Measurements from ENCODE around the gene ARFGAP3. TPM values are rescaled to one million over a fixed set of nuclear protein-coding genes. Genes with fewer than 3 reads are reported as not detected.
"Not testable (repeated sequence)": the region's sequence is repeated elsewhere in the genome, so short reads cannot be mapped to it uniquely, and the experiment has no call there.

The ARFGAP3 gene
- total RNA-seq, 1 donor from 2014 or later = 45.2 TPM

DNA sequence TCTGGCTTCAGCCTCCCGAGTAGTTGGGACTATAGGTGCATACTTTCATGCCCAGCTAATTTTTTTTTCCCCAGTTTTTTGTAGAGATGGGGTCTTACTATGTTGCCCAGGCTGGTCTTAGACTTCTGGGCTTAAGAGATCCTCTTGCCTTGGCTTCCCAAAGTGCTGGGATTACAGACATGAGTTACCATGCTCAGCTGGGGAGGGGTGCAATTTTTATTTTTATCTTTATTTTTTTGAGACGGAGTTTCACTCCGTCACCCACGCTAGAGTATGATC is 86.7 kb downstream of the ARFGAP3 start:
- no peak for DNase-seq (ENCODE audit: low spot score)
- Mint-ChIP-seq H3K27ac (no peak overlapping the region), H3K9me3 (no peaks in the 10 kb centered on the region), H3K27me3 (ENCODE audit: low read depth) (no peaks in the 10 kb centered on the region), H3K36me3 (ENCODE audit: low read depth) (no peaks in the 10 kb centered on the region), H3K4me3 (ENCODE audit: low read depth) (no peak overlapping the region), H3K4me1 (ENCODE audit: low read depth) (no peaks in the 10 kb centered on the region)
- intact Hi-C loops (cut with micrococcal nuclease) = no loop called here

DNA sequence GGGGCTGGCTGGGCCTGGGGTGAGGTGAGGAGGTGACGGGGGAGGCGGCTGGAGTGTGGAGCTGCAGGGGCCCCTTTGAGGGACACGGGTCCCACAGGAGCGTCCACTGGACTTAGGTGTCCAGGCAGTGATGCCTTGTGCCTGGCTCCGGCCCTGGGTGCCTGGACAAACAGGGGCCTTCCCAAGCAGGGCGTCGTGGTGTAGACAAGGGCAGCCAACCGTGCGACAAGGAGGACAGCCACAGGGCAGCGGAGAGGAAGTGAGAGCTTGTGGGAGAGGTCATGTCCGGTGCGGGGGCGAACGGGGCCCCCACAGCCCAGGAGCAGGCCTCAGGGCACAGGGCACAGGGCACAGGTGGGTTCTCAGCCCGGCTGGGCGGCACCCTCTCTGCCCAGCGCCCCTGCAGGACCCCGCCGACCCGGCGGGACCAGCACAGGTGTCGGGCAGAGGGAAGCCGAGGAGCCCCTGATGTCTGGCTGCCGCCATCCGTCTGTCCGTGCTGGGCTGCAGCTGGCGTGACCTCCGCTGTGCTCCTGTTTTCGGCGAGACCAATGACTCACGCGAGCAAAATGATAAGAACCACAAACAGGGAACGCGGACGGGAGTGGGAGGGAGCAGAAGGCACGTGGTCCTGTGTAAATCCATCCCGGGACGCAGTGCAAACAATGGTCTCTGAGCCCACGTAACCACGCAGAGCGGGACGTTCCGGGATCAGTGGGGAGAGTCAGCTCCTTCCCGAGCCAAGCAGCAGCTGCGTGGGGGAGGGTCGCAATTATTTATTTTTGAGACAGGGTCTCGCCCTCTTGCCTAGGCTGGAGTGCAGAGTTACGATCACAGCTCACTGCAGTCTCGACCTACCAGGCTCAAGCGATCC is 87.3 kb downstream of the ARFGAP3 start:
- Mint-ChIP-seq H3K27ac (no peak overlapping the region), H3K9me3 (no peaks in the 10 kb centered on the region), H3K36me3 (ENCODE audit: low read depth) (no peaks in the 10 kb centered on the region), H3K27me3 (ENCODE audit: low read depth) (no peaks in the 10 kb centered on the region), H3K4me1 (ENCODE audit: low read depth) (no peaks in the 10 kb centered on the region), H3K4me3 (ENCODE audit: low read depth) (no peak overlapping the region)
- intact Hi-C loops (cut with micrococcal nuclease) = no loop called here
- no peak for DNase-seq (ENCODE audit: low spot score)

DNA sequence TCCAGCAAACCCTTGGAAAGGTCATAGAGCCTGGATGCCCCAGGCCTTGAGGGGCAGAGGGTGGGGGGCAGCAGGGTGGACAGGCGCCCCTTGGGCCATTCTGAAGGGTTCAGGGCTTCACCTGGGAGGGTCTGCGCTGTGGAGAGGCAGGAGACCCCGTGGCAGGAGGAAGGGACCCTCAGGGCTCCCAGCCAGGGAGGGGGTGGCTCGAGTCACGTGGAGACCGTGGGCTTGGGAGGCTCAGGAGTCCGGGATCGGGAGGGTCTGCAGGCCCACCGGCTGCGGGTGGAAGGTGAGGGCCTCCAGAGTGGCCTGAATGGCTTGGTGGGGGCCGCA is 87.9 kb downstream of the ARFGAP3 start:
- intact Hi-C loops (cut with micrococcal nuclease) = no loop called here
- Mint-ChIP-seq H3K27me3 (ENCODE audit: low read depth) (no peaks in the 10 kb centered on the region), H3K27ac (no peak overlapping the region), H3K4me1 (ENCODE audit: low read depth) (no peaks in the 10 kb centered on the region), H3K36me3 (ENCODE audit: low read depth) (no peaks in the 10 kb centered on the region), H3K4me3 (ENCODE audit: low read depth) (no peak overlapping the region), H3K9me3 (no peaks in the 10 kb centered on the region)
- DNase-seq (ENCODE audit: low spot score) = no peak

DNA sequence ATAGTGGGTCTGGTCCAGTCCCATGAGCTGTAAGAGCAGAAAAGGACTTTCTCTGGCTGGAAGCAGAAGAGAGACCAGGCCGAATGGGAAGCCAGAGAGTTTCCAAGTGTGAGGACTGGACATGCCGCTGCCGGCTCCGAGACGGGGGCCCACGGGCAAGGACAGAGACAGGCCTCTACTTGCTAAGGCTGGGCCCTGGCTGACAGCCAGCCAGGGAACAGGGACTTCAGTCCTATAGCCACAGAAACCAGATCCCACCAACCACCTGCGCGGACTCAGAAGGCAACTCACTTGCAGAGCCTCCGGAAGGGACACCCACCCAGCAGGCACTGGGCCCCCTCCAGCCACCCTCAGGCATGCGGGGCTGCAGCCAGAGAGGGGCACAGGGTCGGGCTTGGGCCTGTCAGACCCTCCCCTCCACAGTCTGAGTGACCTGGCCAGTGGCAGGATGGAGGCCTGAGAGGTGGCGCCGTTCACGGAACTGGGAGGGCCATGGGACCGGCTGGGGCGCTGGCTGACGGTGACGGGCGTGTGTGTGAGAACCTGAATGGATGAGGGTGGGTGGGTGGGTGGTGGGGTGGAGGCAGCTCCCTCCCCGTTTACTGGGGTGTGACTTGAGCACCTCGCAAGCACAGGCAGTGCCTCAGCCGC is 88.6 kb downstream of the ARFGAP3 start:
- intact Hi-C loops (cut with micrococcal nuclease) = no loop called here
- Mint-ChIP-seq H3K4me3 (ENCODE audit: low read depth) (no peak overlapping the region), H3K9me3 (no peaks in the 10 kb centered on the region), H3K27ac (no peak overlapping the region), H3K4me1 (ENCODE audit: low read depth) (no peaks in the 10 kb centered on the region), H3K27me3 (ENCODE audit: low read depth) (no peaks in the 10 kb centered on the region), H3K36me3 (ENCODE audit: low read depth) (no peaks in the 10 kb centered on the region)
- DNase-seq (ENCODE audit: low spot score) = no peak

DNA sequence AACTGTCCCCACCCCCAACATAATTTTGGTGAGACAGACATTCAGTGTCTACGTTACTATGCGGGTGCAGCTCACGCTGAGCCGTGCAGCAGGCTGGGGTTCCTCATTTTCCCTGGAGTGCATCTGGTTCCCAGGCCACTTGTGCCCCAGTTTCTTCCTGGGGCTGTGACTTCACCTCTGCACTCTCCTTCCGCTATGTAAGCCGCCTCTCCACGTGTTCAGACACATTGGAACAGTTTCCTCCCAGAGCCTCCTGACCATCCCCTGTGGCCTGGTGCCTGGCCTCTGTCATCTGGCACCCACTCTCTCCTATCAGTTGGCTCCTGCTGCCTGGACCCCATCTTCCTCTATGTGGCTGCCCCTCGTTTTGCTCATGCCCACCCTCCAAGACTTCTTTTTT is 90.2 kb downstream of the ARFGAP3 start:
- no peaks in the 10 kb centered on the region for H3K9me3 Mint-ChIP-seq
- no peaks in the 10 kb centered on the region for H3K27me3 Mint-ChIP-seq (ENCODE audit: low read depth)
- no peak overlapping the region for H3K4me3 Mint-ChIP-seq (ENCODE audit: low read depth)
- intact Hi-C loops (cut with micrococcal nuclease) = no loop called here
- H3K4me1 Mint-ChIP-seq (ENCODE audit: low read depth) = no peaks in the 10 kb centered on the region
- H3K36me3 Mint-ChIP-seq (ENCODE audit: low read depth) = no peaks in the 10 kb centered on the region
- H3K27ac Mint-ChIP-seq = no peak overlapping the region
- no peak for DNase-seq (ENCODE audit: low spot score)

DNA sequence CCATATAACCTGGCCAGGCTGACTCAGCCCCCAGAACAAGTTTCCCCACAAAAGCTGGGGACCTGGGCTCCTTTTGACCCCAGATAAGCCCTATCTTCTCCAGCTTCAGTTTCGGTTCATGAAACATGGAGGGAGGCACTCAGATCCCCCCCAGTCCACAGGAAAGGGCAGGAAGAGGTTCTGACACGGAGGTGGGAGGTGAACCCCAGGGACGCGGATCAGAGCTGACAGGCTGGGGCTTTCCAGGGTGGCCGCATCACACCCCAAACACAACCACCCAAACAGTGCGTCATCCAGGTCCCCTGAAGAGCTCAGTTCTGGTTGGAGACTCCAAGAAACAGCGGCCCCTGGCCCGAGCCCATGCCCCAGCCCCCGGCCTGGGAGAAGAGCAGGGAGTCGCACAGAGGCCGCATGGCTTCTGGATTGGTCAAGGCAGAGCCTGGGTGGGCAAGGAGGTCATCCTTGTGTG is 92.1 kb downstream of the ARFGAP3 start:
- H3K27me3 Mint-ChIP-seq (ENCODE audit: low read depth) = no peaks in the 10 kb centered on the region
- no peak overlapping the region for H3K27ac Mint-ChIP-seq
- intact Hi-C loops (cut with micrococcal nuclease) = no loop called here
- no peaks in the 10 kb centered on the region for H3K4me1 Mint-ChIP-seq (ENCODE audit: low read depth)
- no peak for DNase-seq (ENCODE audit: low spot score)
- no peak overlapping the region for H3K4me3 Mint-ChIP-seq (ENCODE audit: low read depth)
- no peaks in the 10 kb centered on the region for H3K36me3 Mint-ChIP-seq (ENCODE audit: low read depth)
- H3K9me3 Mint-ChIP-seq = no peaks in the 10 kb centered on the region

DNA sequence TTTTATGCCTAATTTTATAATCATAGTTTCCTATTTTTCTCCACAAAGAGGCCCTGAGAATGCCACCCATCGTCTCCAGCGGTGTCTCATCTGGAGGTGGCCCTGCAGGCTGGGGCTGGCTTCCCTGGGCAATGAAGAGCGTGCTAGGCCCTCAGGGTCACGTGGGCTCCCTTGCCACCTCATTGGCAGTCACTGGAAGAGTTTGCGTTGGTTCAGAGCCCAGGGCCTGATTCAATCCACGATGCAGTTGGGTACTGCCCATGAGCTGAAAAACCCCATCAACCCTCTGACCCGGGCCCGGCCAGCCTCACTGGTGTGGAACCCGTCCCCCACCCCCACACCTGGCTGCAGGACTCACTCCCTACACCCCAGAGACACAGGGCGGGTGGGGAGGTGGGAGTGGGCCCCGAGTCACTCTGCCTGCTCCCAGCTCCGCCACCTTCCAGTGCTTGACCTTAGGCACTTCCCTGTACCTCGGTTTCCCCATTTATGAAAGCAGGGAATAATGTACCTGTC is 93.0 kb downstream of the ARFGAP3 start:
- Mint-ChIP-seq H3K4me1 (ENCODE audit: low read depth) (no peaks in the 10 kb centered on the region), H3K27me3 (ENCODE audit: low read depth) (no peaks in the 10 kb centered on the region), H3K36me3 (ENCODE audit: low read depth) (no peaks in the 10 kb centered on the region), H3K27ac (no peak overlapping the region), H3K9me3 (no peaks in the 10 kb centered on the region), H3K4me3 (ENCODE audit: low read depth) (no peak overlapping the region)
- intact Hi-C loops (cut with micrococcal nuclease) = no loop called here
- DNase-seq (ENCODE audit: low spot score) = no peak

DNA sequence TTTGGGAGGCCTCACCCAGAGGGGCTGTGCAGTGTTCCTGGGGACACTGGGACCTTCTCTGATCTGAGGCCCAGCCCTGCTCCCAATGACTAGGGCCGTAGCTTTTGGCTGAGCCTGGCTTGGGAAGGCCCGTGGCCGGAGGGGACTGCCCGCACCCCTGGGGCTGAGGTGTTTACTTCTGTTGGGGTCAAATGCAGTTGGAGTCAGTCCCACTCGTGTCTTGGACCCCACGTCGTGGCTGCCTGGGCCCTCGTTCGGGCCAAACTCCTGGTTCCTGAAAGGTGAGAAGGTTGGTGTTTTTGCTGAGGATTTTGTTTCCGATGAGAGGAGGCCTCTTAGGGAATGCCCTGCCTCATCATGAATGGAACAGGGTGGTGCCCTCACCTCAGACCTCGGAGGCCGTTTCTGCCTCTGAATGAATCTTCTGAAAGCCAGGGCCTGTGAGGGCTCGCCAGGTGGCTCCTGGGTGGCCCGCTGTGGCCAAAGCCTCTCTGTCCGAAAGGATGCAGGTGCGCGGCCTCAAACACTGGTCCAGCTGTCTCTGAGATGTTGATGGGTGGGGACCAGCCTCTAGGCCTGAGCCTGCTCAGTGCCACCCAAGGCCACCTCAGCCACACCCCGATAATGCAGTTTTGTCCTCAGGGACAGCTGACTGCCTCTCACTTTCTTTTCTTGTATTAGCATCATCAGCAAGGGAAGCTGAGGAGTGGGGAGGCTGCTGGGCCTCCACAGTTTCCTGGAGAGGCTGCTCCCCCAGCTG is 96.1 kb downstream of the ARFGAP3 start:
- intact Hi-C loops (cut with micrococcal nuclease) = no loop called here
- Mint-ChIP-seq H3K4me3 (ENCODE audit: low read depth) (no peak overlapping the region), H3K27ac (no peak overlapping the region), H3K27me3 (ENCODE audit: low read depth) (peaks cover 1% of the 10 kb centered on the region), H3K36me3 (ENCODE audit: low read depth) (no peaks in the 10 kb centered on the region), H3K4me1 (ENCODE audit: low read depth) (no peaks in the 10 kb centered on the region), H3K9me3 (no peaks in the 10 kb centered on the region)
- DNase-seq (ENCODE audit: low spot score) = no peak

DNA sequence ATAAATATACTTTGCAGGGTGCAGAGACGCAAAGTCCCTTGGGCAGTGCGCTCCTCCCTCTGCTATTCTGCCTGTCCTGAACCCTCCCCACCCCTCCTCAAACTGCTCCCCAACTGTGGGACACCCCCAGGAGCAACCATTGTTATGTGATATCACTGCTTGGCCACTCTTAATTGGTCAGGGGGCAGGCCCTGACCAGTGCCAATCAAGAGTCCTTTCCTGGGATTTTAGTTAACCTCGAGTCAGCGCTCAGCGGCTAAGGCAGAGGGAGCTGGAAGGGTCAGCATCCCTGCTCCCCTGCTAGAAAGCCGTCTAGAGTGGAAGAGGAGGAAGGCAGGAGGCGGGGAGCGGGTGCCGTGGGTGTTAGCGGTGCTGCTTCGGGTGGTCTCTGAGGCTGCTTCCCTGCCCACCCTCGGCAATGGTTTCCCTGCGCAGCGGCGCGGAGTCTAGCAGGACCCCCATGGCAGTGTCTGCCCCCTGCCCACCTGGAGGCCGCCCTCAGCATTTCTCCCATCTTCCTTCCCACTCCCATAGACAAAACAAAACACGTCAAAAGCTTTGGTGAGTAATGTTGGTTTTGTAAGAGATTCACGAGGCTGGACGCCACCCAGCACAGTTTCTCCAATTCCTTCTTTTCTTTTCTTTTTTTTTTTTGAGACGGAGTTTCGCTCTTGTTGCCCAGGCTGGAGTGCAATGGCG is 98.0 kb downstream of the ARFGAP3 start:
- H3K4me3 Mint-ChIP-seq (ENCODE audit: low read depth) = no peak overlapping the region
- no peak for DNase-seq (ENCODE audit: low spot score)
- no peaks in the 10 kb centered on the region for H3K9me3 Mint-ChIP-seq
- no peaks in the 10 kb centered on the region for H3K4me1 Mint-ChIP-seq (ENCODE audit: low read depth)
- H3K27me3 Mint-ChIP-seq (ENCODE audit: low read depth) = peaks cover 1% of the 10 kb centered on the region
- H3K27ac Mint-ChIP-seq = no peak overlapping the region
- no peaks in the 10 kb centered on the region for H3K36me3 Mint-ChIP-seq (ENCODE audit: low read depth)
- intact Hi-C loops (cut with micrococcal nuclease) = no loop called here

DNA sequence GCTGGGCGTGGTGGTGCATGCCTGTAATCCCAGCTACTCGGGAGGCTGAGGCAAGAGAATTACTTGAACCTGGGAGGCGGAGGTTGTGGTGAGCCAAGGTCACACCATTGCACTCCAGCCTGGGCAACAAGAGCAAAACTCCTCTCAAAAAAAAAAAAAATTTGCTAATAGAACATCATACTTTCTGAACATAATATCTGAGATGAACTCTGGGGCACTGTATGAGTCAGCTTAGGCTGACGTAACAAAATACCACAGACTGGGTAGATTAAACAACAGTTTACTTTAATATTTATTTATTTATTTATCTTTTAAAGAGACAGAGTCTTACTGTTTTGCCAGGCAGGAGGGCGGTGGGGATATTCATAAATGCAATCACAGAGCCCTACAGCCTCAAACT is 101.5 kb downstream of the ARFGAP3 start:
- H3K4me3 Mint-ChIP-seq (ENCODE audit: low read depth); intact Hi-C loops (cut with micrococcal nuclease); H3K9me3 Mint-ChIP-seq; H3K27me3 Mint-ChIP-seq (ENCODE audit: low read depth); H3K4me1 Mint-ChIP-seq (ENCODE audit: low read depth); H3K36me3 Mint-ChIP-seq (ENCODE audit: low read depth); H3K27ac Mint-ChIP-seq; DNase-seq (ENCODE audit: low spot score): not testable (repeated sequence)

DNA sequence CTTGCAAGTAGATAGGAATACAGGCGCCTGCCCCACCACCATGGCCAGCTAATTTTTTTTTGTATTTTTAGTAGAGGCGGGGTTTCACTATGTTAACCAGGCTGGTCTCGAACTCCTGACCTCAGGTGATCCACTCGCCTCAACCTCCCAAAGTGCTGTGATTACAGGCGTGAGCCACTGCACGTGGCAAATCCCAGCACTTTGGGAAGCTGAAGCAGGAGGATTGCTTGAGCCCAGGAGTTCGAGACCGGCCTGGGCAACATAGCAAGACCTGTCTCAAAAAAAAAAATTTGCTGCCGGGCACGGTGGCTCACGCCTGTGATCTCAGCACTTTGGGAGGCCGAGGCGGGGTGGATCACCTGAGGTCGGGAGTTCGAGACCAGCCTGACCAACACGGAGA is 102.0 kb downstream of the ARFGAP3 start:
- H3K36me3 Mint-ChIP-seq (ENCODE audit: low read depth); H3K4me3 Mint-ChIP-seq (ENCODE audit: low read depth); H3K27me3 Mint-ChIP-seq (ENCODE audit: low read depth); intact Hi-C loops (cut with micrococcal nuclease); H3K9me3 Mint-ChIP-seq; H3K27ac Mint-ChIP-seq; H3K4me1 Mint-ChIP-seq (ENCODE audit: low read depth); DNase-seq (ENCODE audit: low spot score): not testable (repeated sequence)

DNA sequence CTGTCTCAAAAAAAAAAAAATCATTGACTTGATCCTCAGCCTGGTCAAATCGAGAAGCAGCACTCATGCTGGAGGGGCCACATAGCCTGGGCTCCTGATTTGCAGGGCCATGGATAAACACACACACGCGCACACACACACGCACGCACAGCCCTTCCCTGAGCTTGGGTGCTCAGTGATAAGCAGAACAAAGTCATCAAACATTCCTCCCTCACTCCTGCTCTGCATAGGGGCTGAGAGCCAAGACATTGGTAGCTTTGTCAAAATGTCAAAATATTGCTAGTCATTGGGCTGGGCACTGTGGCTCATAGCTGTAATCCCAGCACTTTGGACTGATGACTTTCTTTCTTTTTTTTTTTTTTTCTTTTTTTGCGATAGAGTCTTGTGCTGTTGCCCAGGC is 102.4 kb downstream of the ARFGAP3 start:
- no peaks in the 10 kb centered on the region for H3K4me1 Mint-ChIP-seq (ENCODE audit: low read depth)
- no peaks in the 10 kb centered on the region for H3K36me3 Mint-ChIP-seq (ENCODE audit: low read depth)
- no peaks in the 10 kb centered on the region for H3K9me3 Mint-ChIP-seq
- no peak for DNase-seq (ENCODE audit: low spot score)
- no peak overlapping the region for H3K4me3 Mint-ChIP-seq (ENCODE audit: low read depth)
- peaks cover 1% of the 10 kb centered on the region for H3K27me3 Mint-ChIP-seq (ENCODE audit: low read depth)
- no peak overlapping the region for H3K27ac Mint-ChIP-seq
- intact Hi-C loops (cut with micrococcal nuclease) = no loop called here
